K562 (cell line): ENCODE data around the gene KAT14. TPM values are rescaled to one million over a fixed set of nuclear protein-coding genes. Genes with fewer than 3 reads are reported as not detected.

ENCODE experiments used
- ATAC-seq: fragments of 200-7000 bp; cut with Tn5 transposase; 3 replicates; pipeline ENCODE4 v1.9.1; 2020; ENCODE audit warnings: moderate library complexity
- BruUV-seq: library from RNA; stranded (reverse); fragments of 400-500 nt; replicated peaks from 2 replicates; lab custom pipeline; 2021; lab: Mats Ljungman, UMichigan
- CTCF ChIA-PET: fragments of 300-600 bp; formaldehyde crosslinking; extraction: SDS; loops from one replicate; lab custom pipeline; 2021; ENCODE audit warnings: low intra/inter-chr PET ratio; lab: Yijun Ruan, JAX
- POLR2A ChIA-PET: fragments of 300-600, 350-650 bp; sonication (Branson Sonifier 250); formaldehyde crosslinking; extraction: SDS; loops from one replicate; lab custom pipeline; 2021; ENCODE audit warnings: antibody characterized with exemption, inconsistent platforms; lab: Yijun Ruan, JAX
- DNase-seq, 4 experiments: peaks; one replicate each; pipeline versions ENCODE4 v3.0.0 to v3.0.0-alpha.2; 2011 to 2018; ENCODE audit warnings: low spot score in 3 of 4, mixed read lengths in 3 of 4; ENCODE audit errors: extremely low read depth in 1 of 4
- FAIRE-seq: peaks from 2 replicates; lab custom pipeline; 2011; peaks lifted over from hg19 to GRCh38; lab: Jason Lieb, UNC
- H2AFZ ChIP-seq: 2 replicates; pipeline ENCODE4 v1.6.0; 2011; ENCODE audit warnings: low read depth, low read length, control low read depth, inconsistent platforms
- H3K27ac ChIP-seq: fragments of 200-600 bp; 3 replicates; pipeline ENCODE4 v1.8.0; 2011; ENCODE audit warnings: low read depth, mild to moderate bottlenecking, control low read depth, inconsistent platforms, low read length, moderate library complexity, mixed read lengths; ENCODE audit errors: extremely low read depth
- H3K27me3 ChIP-seq, 2 experiments: fragments of 300-600 bp in 1 of 2; 2 replicates in 1 of 2; 3 replicates in 1 of 2; pipeline versions ENCODE4 v1.6.0 to v1.8.0; 2011; ENCODE audit warnings: inconsistent platforms in 2 of 2, low read length in 2 of 2, mild to moderate bottlenecking in 1 of 2, mixed read lengths in 1 of 2, moderate library complexity in 1 of 2; ENCODE audit not compliant: control insufficient read depth in 2 of 2, insufficient read depth in 2 of 2
- H3K36me3 ChIP-seq: fragments of 300-600 bp; 3 replicates; pipeline ENCODE4 v1.8.0; 2011; ENCODE audit warnings: mild to moderate bottlenecking, low read length, inconsistent platforms; ENCODE audit not compliant: control insufficient read depth, insufficient read depth
- H3K4me1 ChIP-seq, 2 experiments: fragments of 200-600 bp in 1 of 2; replicated peaks in 1 of 2; 2 replicates in 1 of 2; 3 replicates in 1 of 2; pipeline versions ENCODE4 v1.5.1 to v1.8.0; 2011; ENCODE audit warnings: inconsistent platforms in 2 of 2, low read length in 2 of 2, mild to moderate bottlenecking in 1 of 2, mixed read lengths in 1 of 2, moderate library complexity in 1 of 2; ENCODE audit not compliant: control insufficient read depth in 2 of 2, insufficient read depth in 2 of 2
- H3K4me2 ChIP-seq: 2 replicates; pipeline ENCODE4 v1.6.1; 2011; ENCODE audit warnings: low read length, control low read depth, inconsistent platforms, mixed read lengths; ENCODE audit not compliant: insufficient read depth
- H3K4me3 ChIP-seq: fragments of 200-600 bp; sonication (generic), shearing (Covaris generic); 2 replicates; pipeline ENCODE4 v1.5.1; 2016; ENCODE audit warnings: control low read depth, inconsistent platforms
- H3K79me2 ChIP-seq: fragments of 200-600 bp; 3 replicates; pipeline ENCODE4 v1.8.0; 2011; ENCODE audit warnings: low read length, inconsistent platforms; ENCODE audit not compliant: control insufficient read depth, insufficient read depth
- H3K9ac ChIP-seq, 2 experiments: 2 replicates each; pipeline versions ENCODE4 v1.6.0 to v1.6.1; 2011; ENCODE audit warnings: low read depth in 2 of 2, low read length in 2 of 2, control low read depth in 1 of 2, inconsistent platforms in 1 of 2, mild to moderate bottlenecking in 1 of 2, mixed read lengths in 1 of 2; ENCODE audit not compliant: insufficient read depth in 1 of 2
- H3K9me1 ChIP-seq: one replicate; pipeline ENCODE4 v1.6.0; 2011; ENCODE audit warnings: inconsistent platforms, mild to moderate bottlenecking, low read length, moderate library complexity; ENCODE audit not compliant: control insufficient read depth, insufficient read depth
- H3K9me3 ChIP-seq: replicated peaks from 2 replicates; pipeline ENCODE4 v1.5.1; 2011; ENCODE audit warnings: low read depth, low read length, inconsistent platforms; ENCODE audit not compliant: control insufficient read depth, insufficient read depth
- H4K20me1 ChIP-seq: replicated peaks from 2 replicates; pipeline ENCODE4 v1.6.1; 2011; ENCODE audit warnings: low read length, inconsistent platforms, mixed read lengths; ENCODE audit not compliant: control insufficient read depth, insufficient read depth
- ESRRA ChIP-seq: fragments of 450-650 bp; IDR thresholded peaks from 2 replicates; pipeline ENCODE4 v1.6.1; 2014; ENCODE audit warnings: low read depth, mild to moderate bottlenecking, moderate library complexity, borderline replicate concordance
- HCFC1 ChIP-seq: IDR thresholded peaks from 2 replicates; pipeline ENCODE4 v1.6.1; 2012; ENCODE audit warnings: low read depth, low read length, improper control_type of control experiment
- MCM2 ChIP-seq: fragments of 450-650 bp; IDR thresholded peaks from 2 replicates; pipeline ENCODE4 v1.6.1; 2017; ENCODE audit warnings: low read depth, mild to moderate bottlenecking
- NCOA1 ChIP-seq: fragments of 450-650 bp; IDR thresholded peaks from 2 replicates; pipeline ENCODE4 v1.6.1; 2016; ENCODE audit warnings: low read depth
- NFYB ChIP-seq: IDR thresholded peaks from 2 replicates; pipeline ENCODE4 v1.6.1; 2011; ENCODE audit warnings: mild to moderate bottlenecking, moderate library complexity; ENCODE audit not compliant: insufficient read length; ENCODE audit errors: extremely low read depth
- TRIM24 ChIP-seq, 2 experiments: fragments of 450-650 bp; IDR thresholded peaks; 2 replicates each; pipeline ENCODE4 v1.6.1; 2016
- XRCC5 ChIP-seq: fragments of 200-400 bp; formaldehyde crosslinking; IDR thresholded peaks from 2 replicates; pipeline ENCODE4 v1.6.1; 2017; ENCODE audit warnings: low read depth, mild to moderate bottlenecking, low read length
- ZFP30 ChIP-seq: fragments of 250-450 bp; sonication (Bioruptor Pico); IDR thresholded peaks from 2 replicates; pipeline ENCODE4 v1.8.0; 2022; ENCODE audit warnings: moderate library complexity, mild to moderate bottlenecking, inconsistent platforms, borderline replicate concordance
- ZNF224 ChIP-seq: sonication (generic); formaldehyde crosslinking; IDR thresholded peaks from 2 replicates; pipeline ENCODE4 v1.8.0; 2022; ENCODE audit warnings: mild to moderate bottlenecking, missing genetic modification reagents
- ZNF644 ChIP-seq: fragments of 200-800 bp; sonication (Bioruptor generic); IDR thresholded peaks from 2 replicates; pipeline ENCODE4 v1.6.1; 2016; ENCODE audit warnings: low read depth, missing genetic modification characterization, missing compliant biosample characterization
- WGBS: fragments of 100-300 bp; shearing (Covaris generic); methylation state at CpG from one replicate; pipeline ENCODE4 v1.1.6; 2016; ENCODE audit warnings: low coverage, mixed read lengths; ENCODE audit not compliant: insufficient coverage; ENCODE audit errors: missing lambda C conversion rate; 5-methylcytosine and 5-hydroxymethylcytosine counted together
- in situ Hi-C: fragments of 300-500 bp; cut with MboI; formaldehyde crosslinking; loops from 4 replicates; pipeline ENCODE4 v1.15.0; 2018; ENCODE audit warnings: inconsistent platforms, mixed read lengths
- intact Hi-C: fragments of 100-400 bp; cut with micrococcal nuclease; formaldehyde crosslinking; loops from 2 replicates; pipeline ENCODE4 v1.14.2; 2022
- polyA plus RNA-seq, 8 experiments: library from polyadenylated mRNA; depleted of rRNA in 4 of 8; stranded (reverse) in 5 of 8; unstranded in 3 of 8; fragments of >200 nt; fragmentation: Nextera tagmentation in 2 of 8; fragmentation: Illumina TruSeq in 1 of 8; extraction: Ambion mirVana in 2 of 8; extraction: Trizol in 1 of 8; gene quantifications; 2 replicates each; pipeline versions ENCODE4 v1.2.1 to v1.2.3, GENCODE V29; 2011 to 2014; ENCODE audit warnings: inconsistent platforms in 1 of 8, missing spikeins in 1 of 8
- total RNA-seq, 7 experiments: library from RNA; depleted of rRNA in 6 of 7; stranded (reverse); fragments of >200 nt in 6 of 7; fragmentation: Illumina TruSeq in 2 of 7; extraction: Trizol in 2 of 7; gene quantifications; 2 replicates each; pipeline versions ENCODE4 v1.2.1 to v1.2.3, GENCODE V29; 2011 to 2021; ENCODE audit warnings: low replicate concordance in 1 of 7
- TF ChIP-seq, protein P1 (sequence below): fragments of 450-650 bp; conservative IDR thresholded peaks from 2 replicates; pipeline ENCODE4 v1.6.1; 2016; ENCODE audit warnings: missing genetic modification characterization, low read depth, mild to moderate bottlenecking, control low read depth, missing compliant biosample characterization
- TF ChIP-seq, protein P2 (sequence below), 2 experiments: fragments of 450-650 bp in 1 of 2; sonication (generic) in 1 of 2; formaldehyde crosslinking in 1 of 2; IDR thresholded peaks; 2 replicates each; pipeline versions ENCODE4 v1.7.1 to v1.9.0; 2016 to 2022; ENCODE audit warnings: inconsistent platforms in 1 of 2, mild to moderate bottlenecking in 1 of 2, missing genetic modification reagents in 1 of 2

The KAT14 gene
- total and polyA plus RNA-seq, 9 of the 15 experiments (the other 6 are each of a cell fraction or from before 2014, with no cell fraction given): 1.7 to 7.2 (median 5.6) TPM

DNA sequence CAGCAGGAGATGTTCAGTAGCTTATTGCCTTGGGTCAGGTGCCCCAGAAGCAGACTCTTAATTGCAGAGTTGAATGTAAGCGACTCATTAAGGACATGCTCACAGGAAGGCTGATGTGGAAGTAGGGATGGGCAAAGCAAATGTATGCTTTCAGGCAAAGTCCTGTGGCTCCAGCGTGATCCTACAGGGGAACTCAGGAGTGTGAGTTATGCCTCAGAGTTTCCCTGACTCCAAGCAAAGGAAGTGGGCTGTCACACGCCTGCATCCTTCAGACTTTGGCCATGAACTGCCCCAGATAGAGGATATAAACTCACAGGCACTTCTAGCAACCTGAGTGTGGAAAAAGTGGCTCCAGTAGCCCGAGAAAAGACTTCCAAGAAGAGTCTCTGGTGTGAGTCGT, 85.7 kb downstream of the KAT14 start:
- Histone ChIP-seq H4K20me1 (no peaks in the 10 kb centered on the region), H3K36me3 (no peaks in the 10 kb centered on the region), H3K9me3 (no peaks in the 10 kb centered on the region), H3K27ac (no peak overlapping the region), H3K4me3 (no peak overlapping the region), H3K9ac (no peak overlapping the region), H3K27me3 (peaks cover 0 to 8% of the 10 kb centered on the region in 2 experiments; a peak in 1 of 5 replicates), H2AFZ (no peak overlapping the region), H3K79me2 (no peaks in the 10 kb centered on the region), H3K4me2 (no peak overlapping the region), H3K4me1 (no peaks in the 10 kb centered on the region; a peak in 1 of 5 replicates), H3K9me1 (no peaks in the 10 kb centered on the region)
- CTCF ChIA-PET: no interaction called here
- DNase-seq (no peak), FAIRE-seq (no peak), ATAC-seq (no peak)
- in situ Hi-C loops (no loop called here), intact Hi-C loops (no loop called here)
- POLR2A ChIA-PET: interaction anchor here (0.5 kb wide), 1 partner anchor 17 kb away, joined by 3 read pairs; no protein-coding TSS in a partner anchor
- BruUV-seq: no TSS peak
- 3% methylated on average over 5 of the region's 5 CpGs for WGBS
- TF ChIP-seq ESRRA: no peak
- no peak for TF ChIP-seq HCFC1
- TF ChIP-seq XRCC5: no peak
- no peak for TF ChIP-seq NCOA1
- no peak for TF ChIP-seq TRIM24 (IDR thresholded peaks at IDR 0.05)
- TF ChIP-seq, protein P1, sequence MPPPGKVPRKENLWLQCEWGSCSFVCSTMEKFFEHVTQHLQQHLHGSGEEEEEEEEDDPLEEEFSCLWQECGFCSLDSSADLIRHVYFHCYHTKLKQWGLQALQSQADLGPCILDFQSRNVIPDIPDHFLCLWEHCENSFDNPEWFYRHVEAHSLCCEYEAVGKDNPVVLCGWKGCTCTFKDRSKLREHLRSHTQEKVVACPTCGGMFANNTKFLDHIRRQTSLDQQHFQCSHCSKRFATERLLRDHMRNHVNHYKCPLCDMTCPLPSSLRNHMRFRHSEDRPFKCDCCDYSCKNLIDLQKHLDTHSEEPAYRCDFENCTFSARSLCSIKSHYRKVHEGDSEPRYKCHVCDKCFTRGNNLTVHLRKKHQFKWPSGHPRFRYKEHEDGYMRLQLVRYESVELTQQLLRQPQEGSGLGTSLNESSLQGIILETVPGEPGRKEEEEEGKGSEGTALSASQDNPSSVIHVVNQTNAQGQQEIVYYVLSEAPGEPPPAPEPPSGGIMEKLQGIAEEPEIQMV (tag): no peak
- TF ChIP-seq ZNF644 (tag): no peak
- no peak for TF ChIP-seq MCM2
- TF ChIP-seq ZFP30: no peak
- no peak for TF ChIP-seq ZNF224 (CRISPR knock-in tag)
- no peak for TF ChIP-seq NFYB
- TF ChIP-seq, protein P2, sequence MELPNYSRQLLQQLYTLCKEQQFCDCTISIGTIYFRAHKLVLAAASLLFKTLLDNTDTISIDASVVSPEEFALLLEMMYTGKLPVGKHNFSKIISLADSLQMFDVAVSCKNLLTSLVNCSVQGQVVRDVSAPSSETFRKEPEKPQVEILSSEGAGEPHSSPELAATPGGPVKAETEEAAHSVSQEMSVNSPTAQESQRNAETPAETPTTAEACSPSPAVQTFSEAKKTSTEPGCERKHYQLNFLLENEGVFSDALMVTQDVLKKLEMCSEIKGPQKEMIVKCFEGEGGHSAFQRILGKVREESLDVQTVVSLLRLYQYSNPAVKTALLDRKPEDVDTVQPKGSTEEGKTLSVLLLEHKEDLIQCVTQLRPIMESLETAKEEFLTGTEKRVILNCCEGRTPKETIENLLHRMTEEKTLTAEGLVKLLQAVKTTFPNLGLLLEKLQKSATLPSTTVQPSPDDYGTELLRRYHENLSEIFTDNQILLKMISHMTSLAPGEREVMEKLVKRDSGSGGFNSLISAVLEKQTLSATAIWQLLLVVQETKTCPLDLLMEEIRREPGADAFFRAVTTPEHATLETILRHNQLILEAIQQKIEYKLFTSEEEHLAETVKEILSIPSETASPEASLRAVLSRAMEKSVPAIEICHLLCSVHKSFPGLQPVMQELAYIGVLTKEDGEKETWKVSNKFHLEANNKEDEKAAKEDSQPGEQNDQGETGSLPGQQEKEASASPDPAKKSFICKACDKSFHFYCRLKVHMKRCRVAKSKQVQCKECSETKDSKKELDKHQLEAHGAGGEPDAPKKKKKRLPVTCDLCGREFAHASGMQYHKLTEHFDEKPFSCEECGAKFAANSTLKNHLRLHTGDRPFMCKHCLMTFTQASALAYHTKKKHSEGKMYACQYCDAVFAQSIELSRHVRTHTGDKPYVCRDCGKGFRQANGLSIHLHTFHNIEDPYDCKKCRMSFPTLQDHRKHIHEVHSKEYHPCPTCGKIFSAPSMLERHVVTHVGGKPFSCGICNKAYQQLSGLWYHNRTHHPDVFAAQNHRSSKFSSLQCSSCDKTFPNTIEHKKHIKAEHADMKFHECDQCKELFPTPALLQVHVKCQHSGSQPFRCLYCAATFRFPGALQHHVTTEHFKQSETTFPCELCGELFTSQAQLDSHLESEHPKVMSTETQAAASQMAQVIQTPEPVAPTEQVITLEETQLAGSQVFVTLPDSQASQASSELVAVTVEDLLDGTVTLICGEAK (IDR thresholded peaks at IDR 0.05): no peak
- TF ChIP-seq, protein P2 (CRISPR knock-in tag; IDR thresholded peaks at IDR 0.05): no peak
